Ovary (tissue), 3 donors: Measurements from ENCODE around the gene EPB41L1.

Experiments
- EP300 ChIP-seq: sonication (generic); formaldehyde crosslinking; IDR thresholded peaks from one replicate; pipeline ENCODE4 v1.6.1; 2017; ENCODE audit warnings: antibody characterized with exemption
- POLR2A ChIP-seq: fragments of 450-650 bp; IDR thresholded peaks from one replicate; pipeline ENCODE4 v1.6.1; 2017; ENCODE audit warnings: antibody characterized with exemption, mild to moderate bottlenecking, moderate library complexity
- TF ChIP-seq, protein P1 (sequence below), 3 donors: fragments of 450-650 bp in 2 of 3; fragments of 200-600 bp in 1 of 3; IDR thresholded peaks; one replicate each; pipeline versions ENCODE4 v1.5.1 to v1.8.0; 2016 to 2022; ENCODE audit warnings: antibody characterized with exemption in 3 of 3, mild to moderate bottlenecking in 1 of 3
- donor health status: DM: no; HTN: no; CAD: no.

DNA sequence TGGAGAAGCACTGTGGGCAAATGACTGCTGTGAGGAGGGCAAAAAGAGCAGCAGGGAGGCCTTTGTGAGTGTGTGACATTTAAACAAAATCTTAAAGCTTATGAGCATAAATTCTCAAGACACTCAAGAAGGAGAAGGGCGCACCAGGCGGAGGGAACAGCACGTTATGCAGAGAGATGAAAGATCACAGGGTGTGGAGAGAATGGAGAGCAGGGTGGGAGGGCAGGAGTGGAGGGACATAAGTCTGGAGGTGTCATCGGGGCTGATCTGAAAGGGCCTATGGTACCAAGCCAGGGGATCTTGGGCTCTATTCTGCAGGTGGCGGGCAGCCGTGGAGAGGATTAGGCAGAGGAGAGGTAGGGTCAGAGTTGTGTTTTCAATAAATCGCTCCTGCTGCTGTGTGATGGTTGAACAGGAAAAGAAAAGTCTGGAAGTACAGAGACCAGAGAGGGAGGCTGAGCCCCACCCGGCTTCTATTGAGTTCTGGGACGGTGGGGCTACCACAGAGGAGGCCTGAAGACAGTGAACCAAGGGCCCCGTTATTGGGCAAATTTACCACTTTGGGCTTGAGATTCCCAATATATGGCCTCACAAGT, 127.3 kb downstream of the EPB41L1 start:
- TF ChIP-seq, protein P1, sequence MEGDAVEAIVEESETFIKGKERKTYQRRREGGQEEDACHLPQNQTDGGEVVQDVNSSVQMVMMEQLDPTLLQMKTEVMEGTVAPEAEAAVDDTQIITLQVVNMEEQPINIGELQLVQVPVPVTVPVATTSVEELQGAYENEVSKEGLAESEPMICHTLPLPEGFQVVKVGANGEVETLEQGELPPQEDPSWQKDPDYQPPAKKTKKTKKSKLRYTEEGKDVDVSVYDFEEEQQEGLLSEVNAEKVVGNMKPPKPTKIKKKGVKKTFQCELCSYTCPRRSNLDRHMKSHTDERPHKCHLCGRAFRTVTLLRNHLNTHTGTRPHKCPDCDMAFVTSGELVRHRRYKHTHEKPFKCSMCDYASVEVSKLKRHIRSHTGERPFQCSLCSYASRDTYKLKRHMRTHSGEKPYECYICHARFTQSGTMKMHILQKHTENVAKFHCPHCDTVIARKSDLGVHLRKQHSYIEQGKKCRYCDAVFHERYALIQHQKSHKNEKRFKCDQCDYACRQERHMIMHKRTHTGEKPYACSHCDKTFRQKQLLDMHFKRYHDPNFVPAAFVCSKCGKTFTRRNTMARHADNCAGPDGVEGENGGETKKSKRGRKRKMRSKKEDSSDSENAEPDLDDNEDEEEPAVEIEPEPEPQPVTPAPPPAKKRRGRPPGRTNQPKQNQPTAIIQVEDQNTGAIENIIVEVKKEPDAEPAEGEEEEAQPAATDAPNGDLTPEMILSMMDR (IDR thresholded peaks at IDR 0.05): no peak
- TF ChIP-seq POLR2A: no peak
- TF ChIP-seq EP300: no peak
